ENCODE data around the gene HIPK2.

The HIPK2 gene

GRCh38 chr7:139782932-139783331, 5.1 kb upstream of the HIPK2 start:
- no peak for DNase-seq

GRCh38 chr7:139777133-139777891, 486 bp downstream of the HIPK2 start:
- DNase-seq = peak; percentile 35

GRCh38 chr7:139776486-139777132, 1.2 kb downstream of the HIPK2 start:
- no peak for DNase-seq

GRCh38 chr7:139775829-139776266, 1.9 kb downstream of the HIPK2 start:
- DNase-seq = peak; percentile 52

GRCh38 chr7:139774376-139774775, 3.4 kb downstream of the HIPK2 start:
- no peak for DNase-seq

GRCh38 chr7:139773371-139773770, 4.4 kb downstream of the HIPK2 start:
- no peak for DNase-seq

GRCh38 chr7:139772873-139773272, 4.9 kb downstream of the HIPK2 start:
- no peak for DNase-seq

GRCh38 chr7:139772115-139772514, 5.7 kb downstream of the HIPK2 start:
- no peak for DNase-seq

GRCh38 chr7:139771001-139771956, 6.5 kb downstream of the HIPK2 start:
- DNase-seq = no peak

GRCh38 chr7:139769761-139770160, 8.0 kb downstream of the HIPK2 start:
- no peak for DNase-seq

GRCh38 chr7:139769066-139769465, 8.7 kb downstream of the HIPK2 start:
- no peak for DNase-seq

GRCh38 chr7:139768249-139768824, 9.5 kb downstream of the HIPK2 start:
- no peak for DNase-seq

GRCh38 chr7:139767561-139767982, 10.2 kb downstream of the HIPK2 start:
- DNase-seq = no peak

GRCh38 chr7:139765143-139765542, 12.7 kb downstream of the HIPK2 start:
- no peak for DNase-seq

GRCh38 chr7:139763330-139763729, 14.5 kb downstream of the HIPK2 start:
- no peak for DNase-seq

- DNase-seq = no peak
Measured at GRCh38 chr7:139762886-139763285, 14.9 kb downstream of the HIPK2 start.

GRCh38 chr7:139758388-139758787, 19.4 kb downstream of the HIPK2 start:
- DNase-seq = no peak

- DNase-seq = no peak
Measured at GRCh38 chr7:139757968-139758367, 19.8 kb downstream of the HIPK2 start.

- DNase-seq = no peak
Measured at GRCh38 chr7:139753693-139754111, 24.1 kb downstream of the HIPK2 start.

- DNase-seq = no peak
Measured at GRCh38 chr7:139753081-139753692, 24.6 kb downstream of the HIPK2 start.

GRCh38 chr7:139752604-139753003, 25.2 kb downstream of the HIPK2 start:
- no peak for DNase-seq

GRCh38 chr7:139752148-139752547, 25.6 kb downstream of the HIPK2 start:
- no peak for DNase-seq
